HFFc6 (cell line): ENCODE data around the gene FILIP1L. TPM values are rescaled to one million over a fixed set of nuclear protein-coding genes. Genes with fewer than 3 reads are reported as not detected.
A peak's percentile ranks its signal among the peaks of the same experiment; 100 is the strongest.

Experiments used
- DNase-seq: peaks from one replicate; pipeline ENCODE4 v3.0.0-alpha.2; 2018
- H3K27ac Mint-ChIP-seq: 2 replicates; pipeline ENCODE4 v1.8.0; 2020; ENCODE audit warnings: mild to moderate bottlenecking, mixed read lengths
- H3K27me3 Mint-ChIP-seq: 2 replicates; pipeline ENCODE4 v1.8.0; 2021; ENCODE audit warnings: mild to moderate bottlenecking, moderate library complexity, mixed read lengths; ENCODE audit not compliant: insufficient read depth
- H3K36me3 Mint-ChIP-seq: 2 replicates; pipeline ENCODE4 v1.8.0; 2021; ENCODE audit warnings: low read depth, mixed read lengths
- H3K4me1 Mint-ChIP-seq: 2 replicates; pipeline ENCODE4 v1.8.0; 2020; ENCODE audit warnings: low read depth, mixed read lengths
- H3K4me3 Mint-ChIP-seq: 2 replicates; pipeline ENCODE4 v1.8.0; 2020; ENCODE audit warnings: mild to moderate bottlenecking, moderate library complexity, mixed read lengths
- H3K9me3 Mint-ChIP-seq: 2 replicates; pipeline ENCODE4 v1.8.0; 2020; ENCODE audit warnings: mild to moderate bottlenecking, mixed read lengths
- CTCF ChIP-seq: fragments of 200-600 bp; sonication (generic); IDR thresholded peaks from 2 replicates; pipeline ENCODE4 v1.5.0; 2021; ENCODE audit warnings: antibody characterized with exemption, mild to moderate bottlenecking
- total RNA-seq, 6 experiments: library from RNA; stranded (reverse); fragmentation: NEBNext Ultra II Directional; extraction: Animal tissue kit (Norgen Biotek cat#: 25700); gene quantifications; 2 replicates in 1 of 6; 3 replicates in 5 of 6; pipeline ENCODE4 v1.2.3, GENCODE V29; 2021

Gene FILIP1L
- total RNA-seq, 6 experiments from 2014 or later: 37.8 to 54.7 (median 48.2) TPM

DNA sequence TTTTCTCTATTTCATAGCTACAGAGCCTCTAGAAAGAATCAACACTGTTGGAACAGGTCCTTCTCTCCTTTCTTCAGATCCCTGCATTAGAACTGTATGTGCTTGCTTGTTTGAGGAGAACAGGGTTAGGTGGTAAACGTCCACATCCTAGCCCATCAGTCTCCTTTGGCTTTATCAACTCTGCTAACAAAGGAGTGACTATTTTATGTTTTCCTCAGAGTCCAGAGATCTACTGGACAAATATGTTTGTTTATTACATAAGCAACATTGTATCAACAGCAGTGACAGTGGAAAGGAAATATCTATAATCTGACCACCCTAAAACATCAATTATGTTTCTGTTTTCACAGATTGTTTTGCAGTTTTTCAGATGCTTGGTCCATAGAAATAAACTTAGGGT, 257.0 kb downstream of the FILIP1L start:
- peaks cover 72% of the 10 kb centered on the region for H3K36me3 Mint-ChIP-seq
- H3K9me3 Mint-ChIP-seq: no peaks in the 10 kb centered on the region
- no peak for TF ChIP-seq CTCF
- H3K4me1 Mint-ChIP-seq: peaks cover 94% of the 10 kb centered on the region
- H3K4me3 Mint-ChIP-seq: no peak overlapping the region
- H3K27me3 Mint-ChIP-seq: no peaks in the 10 kb centered on the region
- H3K27ac Mint-ChIP-seq: peak overlapping the region; percentile 42; the same call in 1 of the 2 replicates
- no peak for DNase-seq

DNA sequence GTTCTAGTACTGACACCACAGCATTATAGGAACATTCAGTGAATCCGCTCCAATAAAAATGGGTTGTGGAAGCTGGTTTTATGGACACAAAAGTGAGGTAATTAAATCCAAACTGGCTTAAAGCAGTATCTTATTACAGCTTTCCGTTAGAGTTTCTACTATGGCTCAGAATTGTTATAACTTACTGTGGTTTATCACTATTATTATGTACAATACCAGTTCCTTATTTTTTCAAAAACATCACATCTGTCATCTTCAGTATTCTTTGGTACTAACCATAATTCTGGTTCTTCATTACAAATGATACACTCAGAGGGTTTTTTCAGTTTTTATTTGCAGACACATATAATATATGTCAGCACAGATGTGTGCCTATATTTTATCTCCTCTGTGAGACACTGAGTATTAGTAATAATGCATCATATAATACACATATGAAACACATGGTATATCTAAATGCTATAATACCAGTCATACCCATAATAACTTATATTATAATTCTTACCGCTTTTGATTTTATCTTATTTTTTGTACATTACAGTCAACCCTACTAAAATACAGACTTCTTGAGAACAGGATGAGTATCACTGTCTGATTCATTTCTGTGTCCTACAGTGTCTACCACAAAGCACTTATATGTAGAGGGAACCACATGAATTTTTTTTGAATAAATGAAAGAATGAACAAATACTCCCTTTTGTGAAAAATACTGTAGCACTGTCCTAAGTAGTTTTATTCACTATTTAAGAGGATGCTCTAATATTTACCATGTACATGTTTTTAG, 257.7 kb downstream of the FILIP1L start:
- Mint-ChIP-seq H3K4me1 (peaks cover 88% of the 10 kb centered on the region), H3K9me3 (no peaks in the 10 kb centered on the region), H3K27ac (peak overlapping the region; percentile 42; the same call in 1 of the 2 replicates), H3K36me3 (peaks cover 71% of the 10 kb centered on the region), H3K27me3 (no peaks in the 10 kb centered on the region), H3K4me3 (no peak overlapping the region)
- no peak for TF ChIP-seq CTCF
- no peak for DNase-seq

DNA sequence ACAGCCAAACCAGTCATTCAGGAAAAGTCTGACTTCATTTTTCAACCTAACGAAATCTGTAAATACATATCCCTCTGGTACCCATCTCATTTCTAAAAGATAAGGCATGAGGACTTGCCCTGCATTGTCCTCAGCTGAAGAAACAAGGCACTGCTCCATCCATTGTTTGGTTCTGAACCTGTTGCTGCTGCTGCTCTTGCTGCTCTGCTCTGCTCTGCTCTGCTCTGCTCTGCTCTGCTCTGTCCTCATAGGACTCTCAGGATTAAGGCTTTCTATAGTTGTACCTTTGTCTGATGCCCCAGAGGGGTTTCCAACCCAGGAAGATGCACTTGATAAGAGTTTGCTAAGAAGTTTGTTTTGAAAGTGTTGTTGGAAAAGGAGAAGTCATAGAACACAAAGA, 258.4 kb downstream of the FILIP1L start:
- Mint-ChIP-seq H3K36me3 (peaks cover 64% of the 10 kb centered on the region), H3K27ac (no peak overlapping the region), H3K27me3 (no peaks in the 10 kb centered on the region), H3K4me3 (no peak overlapping the region), H3K4me1 (peaks cover 81% of the 10 kb centered on the region), H3K9me3 (no peaks in the 10 kb centered on the region)
- no peak for TF ChIP-seq CTCF
- no peak for DNase-seq

DNA sequence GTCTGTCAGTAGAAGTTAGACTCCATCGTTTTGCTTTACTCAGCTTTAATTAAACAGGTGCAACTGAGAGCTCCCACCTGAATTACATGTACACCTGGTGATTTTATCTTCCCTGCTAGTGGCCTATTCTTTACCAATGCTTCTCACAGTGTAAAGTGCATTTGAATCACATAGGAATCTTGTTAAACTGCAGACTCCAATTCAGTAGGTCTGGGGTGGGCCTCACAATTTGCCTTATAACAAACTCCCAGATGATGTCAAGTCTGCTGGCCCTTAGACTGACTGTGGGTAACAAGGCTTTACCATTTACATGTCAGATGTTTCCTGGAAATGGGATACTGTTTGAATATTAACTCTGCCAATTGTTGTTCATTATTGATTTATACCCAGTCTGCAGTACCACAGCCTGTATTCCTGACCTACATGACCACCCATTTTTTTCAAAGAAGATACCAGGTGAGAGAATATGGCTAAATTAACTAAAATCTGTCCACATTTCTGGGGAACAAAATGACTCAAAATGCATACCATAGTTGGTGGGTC, 259.5 kb downstream of the FILIP1L start:
- no peak for TF ChIP-seq CTCF
- Mint-ChIP-seq H3K27ac (peak overlapping the region; percentile 26; the same call in 1 of the 2 replicates), H3K4me1 (peaks cover 70% of the 10 kb centered on the region)

DNA sequence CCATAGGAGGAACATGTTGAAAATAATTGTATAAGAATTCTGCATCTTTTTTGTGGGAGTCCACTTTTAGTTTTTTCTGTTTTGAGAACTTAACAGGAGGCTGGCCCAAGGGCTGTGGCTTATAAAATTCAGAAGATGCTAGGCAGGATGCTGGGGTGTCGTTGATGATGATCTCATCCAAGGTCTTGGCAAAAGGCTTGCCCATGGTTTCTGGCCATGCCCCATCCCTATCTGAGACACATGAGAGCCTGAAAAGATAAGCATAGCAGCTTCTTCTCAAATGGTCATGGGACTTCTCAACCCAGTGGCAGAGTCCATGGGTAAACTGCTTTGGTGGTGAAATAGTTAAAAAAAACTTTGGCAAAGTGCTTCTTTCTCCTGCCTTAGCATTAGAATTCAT, 261.4 kb downstream of the FILIP1L start:
- H3K9me3 Mint-ChIP-seq: no peaks in the 10 kb centered on the region
- TF ChIP-seq CTCF: no peak
- DNase-seq: no peak
- peaks cover 48% of the 10 kb centered on the region for H3K36me3 Mint-ChIP-seq
- H3K4me1 Mint-ChIP-seq: peaks cover 61% of the 10 kb centered on the region
- no peaks in the 10 kb centered on the region for H3K27me3 Mint-ChIP-seq
- peak overlapping the region; percentile 21; the same call in 1 of the 2 replicates for H3K27ac Mint-ChIP-seq
- no peak overlapping the region for H3K4me3 Mint-ChIP-seq

More for the DNA sequence above, 259.5 kb downstream of the FILIP1L start:
- Mint-ChIP-seq H3K9me3 (no peaks in the 10 kb centered on the region), H3K4me3 (no peak overlapping the region), H3K36me3 (peaks cover 58% of the 10 kb centered on the region), H3K27me3 (no peaks in the 10 kb centered on the region)
- no peak for DNase-seq
